Panc1 (cell line): ENCODE data around the gene RHOH. TPM values are rescaled to one million over a fixed set of nuclear protein-coding genes. Genes with fewer than 3 reads are reported as not detected.

ENCODE experiments used
- ATAC-seq: fragments of 200-7000 bp; cut with Tn5 transposase; 2 replicates; pipeline ENCODE4 v1.9.1; 2020; ENCODE audit warnings: mild to moderate bottlenecking, moderate library complexity
- BruUV-seq: library from RNA; stranded (reverse); fragments of 400-500 nt; replicated peaks from 2 replicates; lab custom pipeline; 2021; lab: Mats Ljungman, UMichigan
- CTCF ChIA-PET: fragments of 300-600 bp; sonication (Branson Sonifier 250); formaldehyde crosslinking; loops from one replicate; lab custom pipeline; 2022; ENCODE audit warnings: antibody characterized with exemption; lab: Charles Lee
- POLR2A ChIA-PET: fragments of 300-600 bp; sonication (Branson Sonifier 250); formaldehyde crosslinking; loops from one replicate; lab custom pipeline; 2022; ENCODE audit warnings: antibody characterized with exemption; lab: Charles Lee
- DNase-seq: peaks from one replicate; pipeline ENCODE4 v3.0.0-alpha.2; 2010; ENCODE audit warnings: low read depth, low spot score
- H3K27ac ChIP-seq: 2 replicates; pipeline ENCODE4 v1.5.1; 2011; ENCODE audit warnings: mild to moderate bottlenecking, low read length, inconsistent platforms
- H3K27me3 ChIP-seq: fragments of 200-500 bp; sonication (Bioruptor generic); 2 replicates; pipeline ENCODE4 v1.6.0; 2014; ENCODE audit warnings: low read length, inconsistent platforms; ENCODE audit not compliant: control insufficient read depth, insufficient read depth
- H3K36me3 ChIP-seq: fragments of 200-500 bp; sonication (Bioruptor generic); 2 replicates; pipeline ENCODE4 v1.5.1; 2014; ENCODE audit warnings: inconsistent platforms, mild to moderate bottlenecking, low read length, moderate library complexity; ENCODE audit not compliant: control insufficient read depth, insufficient read depth
- H3K4me1 ChIP-seq: 2 replicates; pipeline ENCODE4 v1.5.1; 2011; ENCODE audit warnings: inconsistent platforms, mild to moderate bottlenecking, low read length, moderate library complexity; ENCODE audit not compliant: control insufficient read depth, insufficient read depth
- H3K4me3 ChIP-seq, 2 experiments: 2 replicates each; pipeline ENCODE4 v1.5.1; 2011 to 2012; ENCODE audit warnings: low read depth in 2 of 2, low read length in 2 of 2, mild to moderate bottlenecking in 2 of 2, inconsistent platforms in 1 of 2, moderate library complexity in 1 of 2
- H3K9me3 ChIP-seq: fragments of 200-500 bp; sonication (Bioruptor generic); 2 replicates; pipeline ENCODE4 v1.5.1; 2014; ENCODE audit warnings: low read depth, mild to moderate bottlenecking, inconsistent platforms, low read length, moderate library complexity; ENCODE audit not compliant: control insufficient read depth, insufficient read depth
- POLR2AphosphoS5 ChIP-seq: IDR thresholded peaks from 2 replicates; pipeline ENCODE4 v1.6.1; 2012; ENCODE audit warnings: mild to moderate bottlenecking, low read depth, low read length, moderate library complexity
- SIN3A ChIP-seq: IDR thresholded peaks from 2 replicates; pipeline ENCODE4 v1.6.1; 2012; ENCODE audit warnings: low read depth, mild to moderate bottlenecking, low read length, moderate library complexity, borderline replicate concordance; ENCODE audit not compliant: insufficient read depth
- TCF7L2 ChIP-seq: IDR thresholded peaks from 2 replicates; pipeline ENCODE4 v1.6.1; 2011; ENCODE audit warnings: mild to moderate bottlenecking, low read depth, low read length, inconsistent platforms
- in situ Hi-C: cut with HindIII; loops from 2 replicates; pipeline ENCODE4 v1.10.0; 2016; ENCODE audit warnings: low sequenced_read_pairs, low pct_unique_long_range_greater_than_20kb
- intact Hi-C: fragments of 100-400 bp; cut with micrococcal nuclease; formaldehyde crosslinking; loops from one replicate; pipeline ENCODE4 v1.10.0; 2022; ENCODE audit not compliant: unreplicated experiment
- total RNA-seq: library from RNA; stranded (reverse); gene quantifications from one replicate; pipeline ENCODE4 v1.2.1, GENCODE V29; 2021; ENCODE audit not compliant: unreplicated experiment
- TF ChIP-seq, protein P1 (sequence below), 2 experiments: IDR thresholded peaks; 2 replicates each; pipeline ENCODE4 v1.6.1; 2011 to 2012; ENCODE audit warnings: low read depth in 2 of 2, control low read depth in 1 of 2, low read length in 1 of 2, mild to moderate bottlenecking in 1 of 2, moderate library complexity in 1 of 2; ENCODE audit not compliant: insufficient read depth in 1 of 2
- TF ChIP-seq, protein P2 (sequence below): fragments of 450-650 bp; IDR thresholded peaks from 2 replicates; pipeline ENCODE4 v1.5.1; 2017; ENCODE audit warnings: mild to moderate bottlenecking

The RHOH gene
- total RNA-seq, 1 experiment from 2014 or later: 1.2 TPM

DNA sequence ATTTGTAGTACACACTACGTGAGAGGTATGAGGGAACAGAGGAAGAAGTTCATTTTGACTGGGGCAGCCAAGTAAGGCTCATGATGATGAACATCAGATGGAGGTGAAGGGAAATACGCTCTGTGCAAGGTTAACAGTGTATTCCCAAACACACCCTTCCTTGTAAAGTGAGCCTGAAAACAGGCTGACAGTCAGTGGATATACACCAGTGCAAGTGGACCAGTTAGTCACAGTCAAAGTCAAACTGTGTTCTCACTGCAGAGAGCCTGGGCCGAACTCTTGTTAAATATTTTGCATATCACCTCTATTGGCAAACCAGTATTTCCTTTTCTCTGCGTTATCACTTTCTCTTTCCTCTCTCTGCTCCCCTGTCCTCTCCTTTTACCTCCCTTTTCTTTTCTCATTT lies 23.4 kb upstream of the RHOH start:
- Histone ChIP-seq H3K27me3 (no peaks in the 10 kb centered on the region), H3K9me3 (no peaks in the 10 kb centered on the region), H3K4me3 (no peak overlapping the region), H3K36me3 (no peaks in the 10 kb centered on the region), H3K4me1 (peaks cover 14% of the 10 kb centered on the region), H3K27ac (no peak overlapping the region; the same call in 1 of the 2 replicates)
- intact Hi-C loops: loop anchor here (10.0 kb wide), 1 partner anchor 81 kb away; no protein-coding TSS in a partner anchor
- ATAC-seq (no peak), DNase-seq (no peak)
- no TSS peak for BruUV-seq
- in situ Hi-C loops: no loop called here
- ChIA-PET POLR2A (no interaction called here), CTCF (no interaction called here)
- no peak for TF ChIP-seq SIN3A
- TF ChIP-seq, protein P1, sequence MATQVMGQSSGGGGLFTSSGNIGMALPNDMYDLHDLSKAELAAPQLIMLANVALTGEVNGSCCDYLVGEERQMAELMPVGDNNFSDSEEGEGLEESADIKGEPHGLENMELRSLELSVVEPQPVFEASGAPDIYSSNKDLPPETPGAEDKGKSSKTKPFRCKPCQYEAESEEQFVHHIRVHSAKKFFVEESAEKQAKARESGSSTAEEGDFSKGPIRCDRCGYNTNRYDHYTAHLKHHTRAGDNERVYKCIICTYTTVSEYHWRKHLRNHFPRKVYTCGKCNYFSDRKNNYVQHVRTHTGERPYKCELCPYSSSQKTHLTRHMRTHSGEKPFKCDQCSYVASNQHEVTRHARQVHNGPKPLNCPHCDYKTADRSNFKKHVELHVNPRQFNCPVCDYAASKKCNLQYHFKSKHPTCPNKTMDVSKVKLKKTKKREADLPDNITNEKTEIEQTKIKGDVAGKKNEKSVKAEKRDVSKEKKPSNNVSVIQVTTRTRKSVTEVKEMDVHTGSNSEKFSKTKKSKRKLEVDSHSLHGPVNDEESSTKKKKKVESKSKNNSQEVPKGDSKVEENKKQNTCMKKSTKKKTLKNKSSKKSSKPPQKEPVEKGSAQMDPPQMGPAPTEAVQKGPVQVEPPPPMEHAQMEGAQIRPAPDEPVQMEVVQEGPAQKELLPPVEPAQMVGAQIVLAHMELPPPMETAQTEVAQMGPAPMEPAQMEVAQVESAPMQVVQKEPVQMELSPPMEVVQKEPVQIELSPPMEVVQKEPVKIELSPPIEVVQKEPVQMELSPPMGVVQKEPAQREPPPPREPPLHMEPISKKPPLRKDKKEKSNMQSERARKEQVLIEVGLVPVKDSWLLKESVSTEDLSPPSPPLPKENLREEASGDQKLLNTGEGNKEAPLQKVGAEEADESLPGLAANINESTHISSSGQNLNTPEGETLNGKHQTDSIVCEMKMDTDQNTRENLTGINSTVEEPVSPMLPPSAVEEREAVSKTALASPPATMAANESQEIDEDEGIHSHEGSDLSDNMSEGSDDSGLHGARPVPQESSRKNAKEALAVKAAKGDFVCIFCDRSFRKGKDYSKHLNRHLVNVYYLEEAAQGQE (IDR thresholded peaks at IDR 0.05; ENCODE audit: insufficient read depth in 1 of 2, low read depth in 2 of 2, low read length in 1 of 2): no peak
- TF ChIP-seq TCF7L2: no peak
- TF ChIP-seq, protein P2, sequence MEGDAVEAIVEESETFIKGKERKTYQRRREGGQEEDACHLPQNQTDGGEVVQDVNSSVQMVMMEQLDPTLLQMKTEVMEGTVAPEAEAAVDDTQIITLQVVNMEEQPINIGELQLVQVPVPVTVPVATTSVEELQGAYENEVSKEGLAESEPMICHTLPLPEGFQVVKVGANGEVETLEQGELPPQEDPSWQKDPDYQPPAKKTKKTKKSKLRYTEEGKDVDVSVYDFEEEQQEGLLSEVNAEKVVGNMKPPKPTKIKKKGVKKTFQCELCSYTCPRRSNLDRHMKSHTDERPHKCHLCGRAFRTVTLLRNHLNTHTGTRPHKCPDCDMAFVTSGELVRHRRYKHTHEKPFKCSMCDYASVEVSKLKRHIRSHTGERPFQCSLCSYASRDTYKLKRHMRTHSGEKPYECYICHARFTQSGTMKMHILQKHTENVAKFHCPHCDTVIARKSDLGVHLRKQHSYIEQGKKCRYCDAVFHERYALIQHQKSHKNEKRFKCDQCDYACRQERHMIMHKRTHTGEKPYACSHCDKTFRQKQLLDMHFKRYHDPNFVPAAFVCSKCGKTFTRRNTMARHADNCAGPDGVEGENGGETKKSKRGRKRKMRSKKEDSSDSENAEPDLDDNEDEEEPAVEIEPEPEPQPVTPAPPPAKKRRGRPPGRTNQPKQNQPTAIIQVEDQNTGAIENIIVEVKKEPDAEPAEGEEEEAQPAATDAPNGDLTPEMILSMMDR: no peak
- no peak for TF ChIP-seq POLR2AphosphoS5

DNA sequence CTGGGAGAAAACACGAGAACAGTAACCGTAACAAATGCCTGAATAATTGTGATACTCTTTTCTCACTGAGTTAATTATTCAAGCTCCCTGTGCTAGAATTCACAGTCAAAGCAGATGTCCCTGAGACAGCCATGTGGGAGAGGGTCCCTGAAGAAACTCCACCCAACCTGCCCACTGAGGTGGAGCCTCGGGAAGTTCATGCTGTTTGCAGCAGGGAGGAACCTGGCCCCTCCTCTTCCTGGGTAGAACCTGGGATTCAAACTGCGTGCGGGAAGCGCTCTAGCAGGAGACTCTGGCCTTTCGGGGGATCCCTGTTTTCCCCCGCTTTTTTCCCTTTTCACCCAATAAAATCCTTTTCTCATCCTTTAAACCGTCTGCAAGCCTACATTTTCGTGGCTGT lies 20.2 kb upstream of the RHOH start:
- Histone ChIP-seq H3K27me3 (no peaks in the 10 kb centered on the region), H3K9me3 (no peaks in the 10 kb centered on the region), H3K27ac (peak overlapping the region; percentile 61), H3K36me3 (no peaks in the 10 kb centered on the region), H3K4me1 (peaks cover 14% of the 10 kb centered on the region), H3K4me3 (peak overlapping the region; percentile 18 to 57; a peak in 3 of 4 replicates)
- ATAC-seq: peak; percentile 80
- intact Hi-C loops: loop anchor here (10.0 kb wide), 1 partner anchor 78 kb away; no protein-coding TSS in a partner anchor
- in situ Hi-C loops: no loop called here
- TF ChIP-seq POLR2AphosphoS5 (no peak), SIN3A (no peak), TCF7L2 (no peak)
- TF ChIP-seq, protein P1 (IDR thresholded peaks at IDR 0.05; ENCODE audit: insufficient read depth in 1 of 2, low read depth in 2 of 2, low read length in 1 of 2): no peak
- TF ChIP-seq, protein P2: no peak
- no peak for DNase-seq
- ChIA-PET POLR2A (no interaction called here), CTCF (no interaction called here)
- no TSS peak for BruUV-seq
